Adrenal gland (tissue), 12 donors: ENCODE results near the gene JPH2. TPM values are rescaled to one million over a fixed set of nuclear protein-coding genes. Genes with fewer than 3 reads are reported as not detected.

Experiments
- DNase-seq, 7 donors: peaks; one replicate each; pipeline ENCODE4 v3.0.0-alpha.2; 2019 to 2020
- H3K27ac ChIP-seq, 5 donors: fragments of 200-600 bp; sonication (generic) in 4 of 5; 1 replicate in 3 of 5; 2 replicates in 2 of 5; pipeline versions ENCODE4 v1.5.1 to v1.8.0; 2016 to 2020; ENCODE audit warnings: mild to moderate bottlenecking in 1 of 5
- H3K27me3 ChIP-seq: fragments of 200-600 bp; 2 replicates; pipeline ENCODE4 v1.8.0; 2021
- H3K36me3 ChIP-seq, 2 donors: fragments of 200-600 bp; replicated peaks in 1 of 2; 1 replicate in 1 of 2; 2 replicates in 1 of 2; pipeline versions ENCODE4 v1.5.1 to v1.8.0; 2018 to 2022
- H3K4me1 ChIP-seq, 2 donors: fragments of 200-600 bp; replicated peaks in 1 of 2; 1 replicate in 1 of 2; 2 replicates in 1 of 2; pipeline versions ENCODE4 v1.5.1 to v1.8.0; 2018 to 2021
- H3K4me3 ChIP-seq, 4 donors: fragments of 200-600 bp; sonication (generic) in 3 of 4; one replicate each; pipeline ENCODE4 v1.5.1; 2016 to 2018
- H3K9me3 ChIP-seq, 3 donors: fragments of 200-600 bp; sonication (generic) in 1 of 3; replicated peaks in 1 of 3; 1 replicate in 2 of 3; 2 replicates in 1 of 3; pipeline versions ENCODE4 v1.5.1 to v1.8.0; 2016 to 2021
- POLR2A ChIP-seq, 2 donors: fragments of 450-650 bp; IDR thresholded peaks; one replicate each; pipeline ENCODE4 v1.6.1; 2017; ENCODE audit warnings: antibody characterized with exemption in 2 of 2, mild to moderate bottlenecking in 2 of 2, moderate library complexity in 1 of 2
- WGBS, 4 donors: extraction: QIAGEN DNeasy Blood & Tissue Kit in 2 of 4; methylation state at CpG; one replicate each; pipeline versions ENCODE4 v1.1.5 to v1.1.7; 2013 to 2017; 5-methylcytosine and 5-hydroxymethylcytosine counted together
- intact Hi-C, 2 donors: fragments of 100-400 bp; cut with DNase I; formaldehyde crosslinking; loops; one replicate each; pipeline versions ENCODE4 v1.14.1 to v1.15.0; 2022 to 2023
- polyA plus RNA-seq, 3 donors: library from polyadenylated mRNA; stranded (reverse); fragments of 200-250 nt in 2 of 3; fragments of 350-450 nt in 1 of 3; fragmentation: Illumina TruSeq in 1 of 3; extraction: RNeasy Lipid Tissue Mini Kit (QIAGEN cat#74804) in 1 of 3; gene quantifications; one replicate each; pipeline ENCODE4 v1.2.3, GENCODE V29; 2013 to 2014
- total RNA-seq, 9 donors: library from RNA; depleted of rRNA in 4 of 9; stranded (reverse); fragments of >200 nt in 4 of 9; fragments of 120-200 nt in 1 of 9; fragmentation: NEBNext Ultra II Directional in 1 of 9; extraction: Animal tissue kit (Norgen Biotek cat#: 25700) in 1 of 9; gene quantifications; one replicate each; pipeline versions ENCODE4 v1.1.0 to v1.2.4, GENCODE V29; 2013 to 2023
- TF ChIP-seq, protein P1 (sequence below), 6 experiments: fragments of 450-650 bp in 4 of 6; fragments of 200-600 bp in 2 of 6; sonication (generic) in 1 of 6; IDR thresholded peaks; 1 replicate in 5 of 6; 2 replicates in 1 of 6; pipeline versions ENCODE4 v1.5.1 to v1.8.0; 2016 to 2021; ENCODE audit warnings: antibody characterized with exemption in 6 of 6, mild to moderate bottlenecking in 2 of 6, moderate library complexity in 1 of 6
- donor health status: healthy with polysubstance abuse.
- donor health status: Bipolar disorder and iron deficiency.
- donor health status: DM: yes; HTN: yes; CAD: no.
- donor health status: DM: no; HTN: no; CAD: no.
- donor health status: DM: no; HTN: no; CAD: no.
- donor health status: DM: yes; HTN: yes; CAD: no.

The JPH2 gene
- total and polyA plus RNA-seq, 12 donors, result 0.59 to 13.0 (median 3.4) TPM

GRCh38 chr20:44095831-44096230 is 91.2 kb downstream of the JPH2 start:
- no peaks in the 10 kb centered on the region for H3K9me3 ChIP-seq
- no peaks in the 10 kb centered on the region for H3K4me1 ChIP-seq
- H3K36me3 ChIP-seq, result no peaks in the 10 kb centered on the region
- intact Hi-C loops, result no loop called here
- no peak overlapping the region for H3K27ac ChIP-seq
- peaks cover 3% of the 10 kb centered on the region for H3K27me3 ChIP-seq
- TF ChIP-seq, protein P1, sequence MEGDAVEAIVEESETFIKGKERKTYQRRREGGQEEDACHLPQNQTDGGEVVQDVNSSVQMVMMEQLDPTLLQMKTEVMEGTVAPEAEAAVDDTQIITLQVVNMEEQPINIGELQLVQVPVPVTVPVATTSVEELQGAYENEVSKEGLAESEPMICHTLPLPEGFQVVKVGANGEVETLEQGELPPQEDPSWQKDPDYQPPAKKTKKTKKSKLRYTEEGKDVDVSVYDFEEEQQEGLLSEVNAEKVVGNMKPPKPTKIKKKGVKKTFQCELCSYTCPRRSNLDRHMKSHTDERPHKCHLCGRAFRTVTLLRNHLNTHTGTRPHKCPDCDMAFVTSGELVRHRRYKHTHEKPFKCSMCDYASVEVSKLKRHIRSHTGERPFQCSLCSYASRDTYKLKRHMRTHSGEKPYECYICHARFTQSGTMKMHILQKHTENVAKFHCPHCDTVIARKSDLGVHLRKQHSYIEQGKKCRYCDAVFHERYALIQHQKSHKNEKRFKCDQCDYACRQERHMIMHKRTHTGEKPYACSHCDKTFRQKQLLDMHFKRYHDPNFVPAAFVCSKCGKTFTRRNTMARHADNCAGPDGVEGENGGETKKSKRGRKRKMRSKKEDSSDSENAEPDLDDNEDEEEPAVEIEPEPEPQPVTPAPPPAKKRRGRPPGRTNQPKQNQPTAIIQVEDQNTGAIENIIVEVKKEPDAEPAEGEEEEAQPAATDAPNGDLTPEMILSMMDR (IDR thresholded peaks at IDR 0.05), result no peak
- TF ChIP-seq POLR2A (IDR thresholded peaks at IDR 0.05), result no peak
- 69 to 81% (median 77%) methylated on average over 7 of the region's 7 CpGs for WGBS, 4 donors
- H3K4me3 ChIP-seq, result no peak overlapping the region
- DNase-seq, result no peak

- TF ChIP-seq POLR2A (IDR thresholded peaks at IDR 0.05), result no peak
- TF ChIP-seq, protein P1 (IDR thresholded peaks at IDR 0.05), result peak in 1 of 6 experiments; percentile 9
- no peak overlapping the region for H3K4me3 ChIP-seq
- H3K27me3 ChIP-seq, result peaks cover 3% of the 10 kb centered on the region
- no peaks in the 10 kb centered on the region for H3K9me3 ChIP-seq
- intact Hi-C loops, result no loop called here
- no peaks in the 10 kb centered on the region for H3K4me1 ChIP-seq
- DNase-seq, result no peak
- H3K36me3 ChIP-seq, result no peaks in the 10 kb centered on the region
- 65 to 77% (median 67%) methylated on average over 2 of the region's 2 CpGs for WGBS, 4 donors
- H3K27ac ChIP-seq, result no peak overlapping the region
Observed at GRCh38 chr20:44093249-44093582, 93.8 kb downstream of the JPH2 start.

DNA sequence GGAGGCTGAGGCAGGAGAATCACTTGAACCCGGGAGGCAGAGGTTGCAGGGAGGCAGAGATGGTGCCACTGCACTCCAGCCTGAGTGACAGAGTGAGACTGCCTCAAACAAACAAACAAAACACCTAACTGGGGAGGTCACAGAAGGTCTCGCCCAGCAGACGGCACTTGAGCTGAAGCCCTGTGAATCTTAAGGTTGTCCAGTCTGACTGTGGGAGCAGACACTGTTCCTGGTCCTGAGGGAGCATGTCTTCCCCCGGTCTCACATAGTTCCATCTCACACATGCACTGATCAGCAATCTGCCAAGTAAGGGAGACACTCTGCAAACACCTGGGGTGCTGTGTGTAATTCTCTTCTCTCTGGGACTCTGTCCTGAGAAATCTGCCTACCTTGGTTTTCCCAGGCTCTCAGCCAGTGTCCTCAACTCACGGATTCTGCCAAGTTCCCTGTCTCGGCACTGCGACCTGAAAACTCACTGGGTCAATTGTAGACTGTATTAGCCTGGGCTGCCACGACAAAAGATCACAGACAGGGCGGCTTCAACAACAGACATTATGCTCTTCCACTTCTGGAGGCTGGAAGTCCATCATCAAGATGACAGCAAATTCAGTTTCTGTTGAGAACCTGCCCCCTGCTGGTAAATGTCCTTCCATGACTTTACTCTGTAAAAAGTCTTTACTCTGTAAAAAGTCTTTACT is 94.3 kb downstream of the JPH2 start:
- no peak for TF ChIP-seq POLR2A (IDR thresholded peaks at IDR 0.05)
- TF ChIP-seq, protein P1 (IDR thresholded peaks at IDR 0.05), result peak; percentile 13 to 58 (median 28)
- Histone ChIP-seq H3K36me3 (no peaks in the 10 kb centered on the region), H3K9me3 (no peaks in the 10 kb centered on the region), H3K27ac (no peak overlapping the region), H3K4me3 (no peak overlapping the region), H3K4me1 (no peaks in the 10 kb centered on the region), H3K27me3 (peaks cover 3% of the 10 kb centered on the region)
- intact Hi-C loops, result no loop called here
- WGBS, 4 donors, result 47 to 52% (median 50%) methylated on average over 8 to 9 of the region's 9 CpGs
- peak in 2 of 7 donors; percentile 41 to 51 for DNase-seq

- Histone ChIP-seq H3K36me3 (no peaks in the 10 kb centered on the region), H3K4me1 (no peaks in the 10 kb centered on the region), H3K27ac (no peak overlapping the region), H3K27me3 (peaks cover 3% of the 10 kb centered on the region), H3K9me3 (no peaks in the 10 kb centered on the region), H3K4me3 (no peak overlapping the region)
- 73 to 79% (median 77%) methylated on average over 4 of the region's 4 CpGs for WGBS, 4 donors
- intact Hi-C loops, result no loop called here
- no peak for TF ChIP-seq POLR2A (IDR thresholded peaks at IDR 0.05)
- TF ChIP-seq, protein P1 (IDR thresholded peaks at IDR 0.05), result no peak
- no peak for DNase-seq
Observed at GRCh38 chr20:44091026-44091425, 96.0 kb downstream of the JPH2 start.
